SK-N-SH (cell line): ENCODE results near the gene SHISA3. TPM values are rescaled to one million over a fixed set of nuclear protein-coding genes. Genes with fewer than 3 reads are reported as not detected.

Source experiments
- CTCF ChIA-PET: fragments of 300-600, 350-600 bp; formaldehyde crosslinking; extraction: SDS; loops from one replicate; lab custom pipeline; 2021; lab: Yijun Ruan, JAX
- POLR2A ChIA-PET: fragments of 350-600 bp; sonication (Branson Sonifier 250); formaldehyde crosslinking; extraction: SDS; loops from one replicate; lab custom pipeline; 2020; ENCODE audit warnings: antibody characterized with exemption, inconsistent platforms; lab: Yijun Ruan, JAX
- DNase-seq: peaks from one replicate; pipeline ENCODE4 v3.0.0; 2012
- H2AFZ ChIP-seq: fragments of 200-600 bp; sonication (generic); 2 replicates; pipeline ENCODE4 v1.8.1; 2016; ENCODE audit warnings: antibody characterized with exemption, mild to moderate bottlenecking, low read depth
- H3F3A ChIP-seq: fragments of 200-600 bp; sonication (generic); replicated peaks from 2 replicates; pipeline ENCODE3; 2016; ENCODE audit warnings: antibody characterized with exemption, mild to moderate bottlenecking; ENCODE audit not compliant: insufficient read depth
- H3K27ac ChIP-seq, 2 experiments: fragments of 200-500 bp in 1 of 2; fragments of 200-600 bp in 1 of 2; sonication (Bioruptor generic) in 1 of 2; sonication (generic), shearing (Covaris generic) in 1 of 2; 2 replicates each; pipeline versions ENCODE4 v1.5.1 to v1.6.1; 2014 to 2016; ENCODE audit warnings: low read depth in 2 of 2, inconsistent platforms in 1 of 2, low read length in 1 of 2, mild to moderate bottlenecking in 1 of 2, mixed read lengths in 1 of 2
- H3K27me3 ChIP-seq: fragments of 200-600 bp; sonication (generic), shearing (Covaris generic); 2 replicates; pipeline ENCODE4 v1.6.1; 2016; ENCODE audit warnings: mixed run types; ENCODE audit not compliant: insufficient read depth
- H3K36me3 ChIP-seq, 2 experiments: fragments of 200-500 bp in 1 of 2; fragments of 200-600 bp in 1 of 2; sonication (Bioruptor generic) in 1 of 2; sonication (generic) in 1 of 2; replicated peaks in 1 of 2; 2 replicates each; pipeline versions ENCODE3 to v1.5.1; 2014 to 2016; ENCODE audit warnings: low read length in 1 of 2, mild to moderate bottlenecking in 1 of 2; ENCODE audit not compliant: insufficient read depth in 2 of 2, control insufficient read depth in 1 of 2
- H3K4me1 ChIP-seq, 2 experiments: fragments of 200-500 bp in 1 of 2; fragments of 200-600 bp in 1 of 2; sonication (Bioruptor generic) in 1 of 2; sonication (generic), shearing (Covaris generic) in 1 of 2; 2 replicates each; pipeline versions ENCODE4 v1.5.1 to v1.6.1; 2014 to 2016; ENCODE audit warnings: low read depth in 1 of 2, low read length in 1 of 2, mixed run types in 1 of 2; ENCODE audit not compliant: insufficient read depth in 2 of 2, control insufficient read depth in 1 of 2
- H3K4me2 ChIP-seq: fragments of 200-600 bp; sonication (generic), shearing (Covaris generic); 2 replicates; pipeline ENCODE4 v1.6.1; 2017; ENCODE audit warnings: mixed run types
- H3K4me3 ChIP-seq, 2 experiments: fragments of 200-500 bp in 1 of 2; fragments of 200-600 bp in 1 of 2; sonication (Bioruptor generic) in 1 of 2; sonication (generic), shearing (Covaris generic) in 1 of 2; 2 replicates each; pipeline versions ENCODE4 v1.5.1 to v1.8.1; 2014 to 2016; ENCODE audit warnings: low read depth in 2 of 2, inconsistent platforms in 1 of 2, low read length in 1 of 2, mild to moderate bottlenecking in 1 of 2, mixed read lengths in 1 of 2, moderate library complexity in 1 of 2
- H3K79me2 ChIP-seq: fragments of 200-600 bp; sonication (generic); 2 replicates; pipeline ENCODE4 v1.8.1; 2017; ENCODE audit warnings: mild to moderate bottlenecking; ENCODE audit not compliant: insufficient read depth
- H3K9ac ChIP-seq: fragments of 200-600 bp; sonication (generic); 2 replicates; pipeline ENCODE4 v1.6.1; 2017; ENCODE audit warnings: mixed run types
- H3K9me2 ChIP-seq: fragments of 200-600 bp; sonication (generic); 2 replicates; pipeline ENCODE4 v1.6.1; 2017; ENCODE audit warnings: mixed run types
- H3K9me3 ChIP-seq: fragments of 200-600 bp; sonication (generic); 2 replicates; pipeline ENCODE4 v1.6.1; 2017; ENCODE audit warnings: mixed run types, mild to moderate bottlenecking, moderate library complexity
- H4K20me1 ChIP-seq: fragments of 200-600 bp; sonication (generic); 2 replicates; pipeline ENCODE4 v1.6.1; 2017; ENCODE audit warnings: mild to moderate bottlenecking, mixed run types; ENCODE audit not compliant: insufficient read depth
- ELF1 ChIP-seq: IDR thresholded peaks from 2 replicates; pipeline ENCODE4 v1.4.0; 2012
- EP300 ChIP-seq, 2 experiments: IDR thresholded peaks; 2 replicates each; pipeline versions ENCODE4 v1.4.0 to v1.6.1; 2012; ENCODE audit warnings: borderline replicate concordance in 1 of 2, low read depth in 1 of 2, low read length in 1 of 2
- EZH2phosphoT487 ChIP-seq: fragments of 200-600 bp; sonication (generic); IDR thresholded peaks from 2 replicates; pipeline ENCODE4 v1.6.1; 2017; ENCODE audit warnings: low read depth, mixed run types, mild to moderate bottlenecking, antibody characterized with exemption, moderate library complexity, borderline replicate concordance
- FOXJ3 ChIP-seq: sonication (generic); formaldehyde crosslinking; IDR thresholded peaks from 2 replicates; pipeline ENCODE4 v1.5.1; 2020; ENCODE audit warnings: mild to moderate bottlenecking, missing genetic modification reagents
- FOXM1 ChIP-seq: IDR thresholded peaks from 2 replicates; pipeline ENCODE4 v1.4.0; 2012; ENCODE audit warnings: low read depth, mild to moderate bottlenecking
- JUND ChIP-seq: IDR thresholded peaks from 2 replicates; pipeline ENCODE4 v1.4.0; 2012
- MAX ChIP-seq: IDR thresholded peaks from 2 replicates; pipeline ENCODE4 v1.4.0; 2012; ENCODE audit warnings: low read depth
- MEF2A ChIP-seq: IDR thresholded peaks from 2 replicates; pipeline ENCODE4 v1.4.0; 2012; ENCODE audit warnings: low read depth, borderline replicate concordance
- NFIC ChIP-seq: IDR thresholded peaks from 2 replicates; pipeline ENCODE4 v1.4.0; 2012; ENCODE audit warnings: borderline replicate concordance
- POLR2AphosphoS5 ChIP-seq: IDR thresholded peaks from 2 replicates; pipeline ENCODE4 v1.6.1; 2012; ENCODE audit warnings: low read depth, low read length
- RFX5 ChIP-seq: IDR thresholded peaks from 2 replicates; pipeline ENCODE4 v1.6.1; 2012; ENCODE audit warnings: mild to moderate bottlenecking, improper control_type of control experiment, low read length
- RXRA ChIP-seq: IDR thresholded peaks from 2 replicates; pipeline ENCODE4 v1.4.0; 2012; ENCODE audit warnings: low read depth, mild to moderate bottlenecking, borderline replicate concordance
- SIN3A ChIP-seq: IDR thresholded peaks from 2 replicates; pipeline ENCODE4 v1.6.1; 2012; ENCODE audit warnings: low read depth, mild to moderate bottlenecking, low read length, moderate library complexity, borderline replicate concordance
- SMC3 ChIP-seq: IDR thresholded peaks from 2 replicates; pipeline ENCODE4 v1.6.1; 2012; ENCODE audit warnings: low read depth, low read length, improper control_type of control experiment
- TCF12 ChIP-seq: IDR thresholded peaks from 2 replicates; pipeline ENCODE4 v1.4.0; 2012
- USF2 ChIP-seq: fragments of 150-350 bp; IDR thresholded peaks from 2 replicates; pipeline ENCODE4 v1.6.1; 2017; ENCODE audit warnings: antibody characterized with exemption, low read length, low read depth, borderline replicate concordance
- WGBS: methylation state at CpG from one replicate; pipeline ENCODE4 v1.1.6; 2017; ENCODE audit warnings: low lambda C conversion rate; 5-methylcytosine and 5-hydroxymethylcytosine counted together
- polyA plus RNA-seq, 3 experiments: library from polyadenylated mRNA; depleted of rRNA; stranded (reverse); fragments of >200 nt; gene quantifications; 2 replicates each; pipeline ENCODE4 v1.2.3, GENCODE V29; 2012
- TF ChIP-seq, protein P1 (sequence below): fragments of 200-600 bp; sonication (generic); IDR thresholded peaks from 2 replicates; pipeline ENCODE4 v1.6.1; 2017; ENCODE audit warnings: antibody characterized with exemption, mild to moderate bottlenecking, moderate library complexity

The SHISA3 gene
- polyA plus RNA-seq, 1 of the 3 experiments (the other 2 are of a cell fraction) = 1.1 TPM

- no peak overlapping the region for H3K4me2 ChIP-seq
- H4K20me1 ChIP-seq = no peaks in the 10 kb centered on the region
- peaks cover 0 to 17% of the 10 kb centered on the region in 2 experiments; a peak in 2 of 4 replicates for H3K4me1 ChIP-seq
- peaks cover 23% of the 10 kb centered on the region for H3K27me3 ChIP-seq
- WGBS = 85% methylated on average over 1 of the region's 1 CpG
- ChIA-PET POLR2A (interaction anchor here (0.6 kb wide), 1 partner anchor 8 kb away, joined by 3 read pairs; no protein-coding TSS in a partner anchor), CTCF (interaction anchor here (8.5 kb wide), 1 partner anchor 123 kb away, joined by 53 read pairs; no protein-coding TSS in a partner anchor)
- no peaks in the 10 kb centered on the region for H3K79me2 ChIP-seq
- H3K9ac ChIP-seq = no peak overlapping the region
- no peak overlapping the region for H2AFZ ChIP-seq
- no peak for DNase-seq
- no peaks in the 10 kb centered on the region for H3K36me3 ChIP-seq
- TF ChIP-seq TCF12 (no peak), RXRA (no peak), JUND (no peak), MAX (no peak), SIN3A (no peak), NFIC (no peak), FOXJ3 (no peak), EZH2phosphoT487 (no peak), SMC3 (no peak), POLR2AphosphoS5 (no peak), RFX5 (no peak)
- TF ChIP-seq, protein P1, sequence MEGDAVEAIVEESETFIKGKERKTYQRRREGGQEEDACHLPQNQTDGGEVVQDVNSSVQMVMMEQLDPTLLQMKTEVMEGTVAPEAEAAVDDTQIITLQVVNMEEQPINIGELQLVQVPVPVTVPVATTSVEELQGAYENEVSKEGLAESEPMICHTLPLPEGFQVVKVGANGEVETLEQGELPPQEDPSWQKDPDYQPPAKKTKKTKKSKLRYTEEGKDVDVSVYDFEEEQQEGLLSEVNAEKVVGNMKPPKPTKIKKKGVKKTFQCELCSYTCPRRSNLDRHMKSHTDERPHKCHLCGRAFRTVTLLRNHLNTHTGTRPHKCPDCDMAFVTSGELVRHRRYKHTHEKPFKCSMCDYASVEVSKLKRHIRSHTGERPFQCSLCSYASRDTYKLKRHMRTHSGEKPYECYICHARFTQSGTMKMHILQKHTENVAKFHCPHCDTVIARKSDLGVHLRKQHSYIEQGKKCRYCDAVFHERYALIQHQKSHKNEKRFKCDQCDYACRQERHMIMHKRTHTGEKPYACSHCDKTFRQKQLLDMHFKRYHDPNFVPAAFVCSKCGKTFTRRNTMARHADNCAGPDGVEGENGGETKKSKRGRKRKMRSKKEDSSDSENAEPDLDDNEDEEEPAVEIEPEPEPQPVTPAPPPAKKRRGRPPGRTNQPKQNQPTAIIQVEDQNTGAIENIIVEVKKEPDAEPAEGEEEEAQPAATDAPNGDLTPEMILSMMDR = no peak
- H3K4me3 ChIP-seq = no peak overlapping the region
- no peak overlapping the region for H3K27ac ChIP-seq
- H3F3A ChIP-seq = no peaks in the 10 kb centered on the region
- H3K9me2 ChIP-seq = no peaks in the 10 kb centered on the region
- no peaks in the 10 kb centered on the region for H3K9me3 ChIP-seq
Measured at GRCh38 chr4:42395595-42395994, 1.7 kb upstream of the SHISA3 start.

DNA sequence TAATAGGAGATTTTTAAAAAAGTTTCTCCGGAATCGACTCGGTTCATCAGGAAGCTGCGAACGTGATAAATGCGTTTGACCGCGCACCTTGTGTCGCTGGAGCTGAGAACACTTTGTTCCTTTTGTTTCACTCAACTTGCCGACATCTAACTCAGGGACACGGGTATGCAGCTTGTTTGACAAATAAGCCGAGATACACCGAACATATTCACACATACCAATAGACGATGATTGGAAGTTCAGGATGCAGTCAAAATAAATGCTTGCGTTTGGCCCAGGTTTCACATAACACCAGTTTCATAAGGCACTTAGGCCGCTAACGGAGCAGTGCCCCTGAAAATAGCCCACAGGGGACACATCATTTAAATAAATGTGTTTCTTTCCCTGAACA is 932 bp upstream of the SHISA3 start:
- no peak overlapping the region for H3K27ac ChIP-seq
- no peak for DNase-seq
- 92% methylated on average over 17 of the region's 17 CpGs for WGBS
- H3K4me1 ChIP-seq = peaks cover 0 to 23% of the 10 kb centered on the region in 2 experiments; a peak in 2 of 4 replicates
- no peak overlapping the region for H3K4me2 ChIP-seq
- H3K9ac ChIP-seq = no peak overlapping the region
- H3K4me3 ChIP-seq = no peak overlapping the region
- H3K27me3 ChIP-seq = peaks cover 23% of the 10 kb centered on the region
- H4K20me1 ChIP-seq = no peaks in the 10 kb centered on the region
- no peaks in the 10 kb centered on the region for H3K9me2 ChIP-seq
- H3K79me2 ChIP-seq = no peaks in the 10 kb centered on the region
- H3K36me3 ChIP-seq = no peaks in the 10 kb centered on the region
- no peaks in the 10 kb centered on the region for H3K9me3 ChIP-seq
- TF ChIP-seq FOXM1 (no peak), ELF1 (no peak), EZH2phosphoT487 (no peak), EP300 (IDR thresholded peaks at IDR 0.05; ENCODE audit: borderline replicate concordance in 1 of 2, low read depth in 1 of 2, low read length in 1 of 2) (no peak), POLR2AphosphoS5 (no peak), MEF2A (no peak), USF2 (no peak), NFIC (no peak)
- no peaks in the 10 kb centered on the region for H3F3A ChIP-seq
- ChIA-PET POLR2A (no interaction called here), CTCF (interaction anchor here (1.0 to 8.5 kb wide), 4 partner anchors 8 to 123 kb away, joined by 3 to 53 read pairs (median 14); no protein-coding TSS in a partner anchor)
- no peak overlapping the region for H2AFZ ChIP-seq
